VCaP (cell line): Measurements from ENCODE around the gene ZNF621.

Source experiments
- H3K27ac ChIP-seq: fragments of 450-650 bp; 2 replicates; pipeline ENCODE4 v1.5.1; 2017
- CTCF ChIP-seq: fragments of 450-650 bp; conservative IDR thresholded peaks from 2 replicates; pipeline ENCODE4 v1.5.1; 2017; ENCODE audit warnings: mild to moderate bottlenecking, moderate library complexity

Gene ZNF621

GRCh38 chr3:40524568-40525285 is at the start of gene ZNF621:
TSS of gene ZNF621 (plus strand) at chr3:40524960. CDS start at chr3:40525841, 881 bp downstream.
- TF ChIP-seq CTCF: no peak
- peak within 1 kb of the TSS; percentile 86 for H3K27ac ChIP-seq

- no peak for TF ChIP-seq CTCF
- peak within 1 kb of the TSS; percentile 72 for H3K27ac ChIP-seq
Measured at GRCh38 chr3:40476478-40477470, 48.0 kb upstream of the ZNF621 start, which contains the start of gene ZNF619. TSS of gene ZNF619 (plus strand) at chr3:40477122. CDS start at chr3:40477980, 858 bp downstream.

- peak overlapping the region; percentile 72; the same call in 1 of the 2 replicates for H3K27ac ChIP-seq
Measured at GRCh38 chr3:40477666-40478065, 47.1 kb upstream of the ZNF621 start.

GRCh38 chr3:40487172-40487571 is 37.6 kb upstream of the ZNF621 start:
- no peak overlapping the region for H3K27ac ChIP-seq
- no peak for TF ChIP-seq CTCF

More at GRCh38 chr3:40477666-40478065, 47.1 kb upstream of the ZNF621 start:
- no peak for TF ChIP-seq CTCF

GRCh38 chr3:40490916-40491315 is 33.8 kb upstream of the ZNF621 start:
- no peak for TF ChIP-seq CTCF
- H3K27ac ChIP-seq: no peak overlapping the region

- no peak overlapping the region for H3K27ac ChIP-seq
- no peak for TF ChIP-seq CTCF
Measured at GRCh38 chr3:40494698-40495097, 30.1 kb upstream of the ZNF621 start.

GRCh38 chr3:40497288-40497687 is 27.5 kb upstream of the ZNF621 start:
- H3K27ac ChIP-seq: no peak overlapping the region
- no peak for TF ChIP-seq CTCF
